Measurements from ENCODE around the gene GALNT5. TPM values are rescaled to one million over a fixed set of nuclear protein-coding genes. Genes with fewer than 3 reads are reported as not detected.

Gene GALNT5
- total and polyA plus RNA-seq, 2 donors (not counting 3 experiments of a cell fraction or from before 2014, with no cell fraction given): not detected

GRCh38 chr2:157228946-157229345 lies 28.6 kb upstream of the GALNT5 start:
- ChIA-PET CTCF (no interaction called here), POLR2A (no interaction called here)
- Histone ChIP-seq H3K4me2 (ENCODE audit: insufficient read depth, low read length) (no peak overlapping the region), H3K27ac (ENCODE audit: insufficient read depth, low read depth, low read length) (no peak overlapping the region), H3K27me3 (ENCODE audit: control insufficient read depth in 2 of 2, insufficient read depth in 2 of 2, low read length in 2 of 2) (no peaks in the 10 kb centered on the region), H2AFZ (ENCODE audit: low read depth, low read length) (no peak overlapping the region), H3K79me2 (ENCODE audit: control insufficient read depth, insufficient read depth, low read length) (no peaks in the 10 kb centered on the region), H3K4me3 (replicated peaks in 1 of 3; ENCODE audit: insufficient read depth in 1 of 3, low read depth in 1 of 3, low read length in 3 of 3) (no peak overlapping the region), H3K9ac (replicated peaks; ENCODE audit: extremely low read depth, insufficient read depth, low read length) (no peak overlapping the region), H3K36me3 (ENCODE audit: control insufficient read depth in 2 of 2, extremely low read depth in 1 of 2, insufficient read depth in 2 of 2, low read length in 2 of 2) (no peaks in the 10 kb centered on the region), H3K9me3 (replicated peaks; ENCODE audit: control insufficient read depth, insufficient read depth, low read length) (no peaks in the 10 kb centered on the region), H3K9me1 (replicated peaks; ENCODE audit: control insufficient read depth, extremely low read depth, insufficient read depth, low read length) (no peaks in the 10 kb centered on the region), H3K4me1 (ENCODE audit: control insufficient read depth, extremely low read depth, insufficient read depth, low read length) (no peaks in the 10 kb centered on the region), H4K20me1 (replicated peaks; ENCODE audit: control insufficient read depth, extremely low read depth, insufficient read depth, low read length) (no peaks in the 10 kb centered on the region)
- intact Hi-C loops (cut with micrococcal nuclease) (no loop called here), dilution Hi-C loops (cut with MboI; ENCODE audit: extremely low pct_ligation_motif_present, low sequenced_read_pairs) (no loop called here)
- DNase-seq (ENCODE audit: low read depth, low spot score) (no peak), FAIRE-seq (no peak)
- BruUV-seq (replicated peaks): no TSS peak
- TF ChIP-seq MAX (IDR thresholded peaks at IDR 0.05; ENCODE audit: insufficient read depth, insufficient read length): no peak
- TF ChIP-seq GATA2 (IDR thresholded peaks at IDR 0.05; ENCODE audit: insufficient read depth, insufficient read length, low read depth, low read length): no peak
- no peak for TF ChIP-seq CTCF (IDR thresholded peaks at IDR 0.05; ENCODE audit: extremely low read depth in 1 of 2, insufficient read depth in 1 of 2, low read depth in 1 of 2, low read length in 2 of 2)
- no peak for TF ChIP-seq POLR2A (IDR thresholded peaks at IDR 0.05; ENCODE audit: low read depth, low read length)
- no peak for TF ChIP-seq MYC (IDR thresholded peaks at IDR 0.05; ENCODE audit: low read depth, low read length)
- no peak for TF ChIP-seq POLR2AphosphoS5 (IDR thresholded peaks at IDR 0.05; ENCODE audit: insufficient read depth, low read depth, low read length)
- TF ChIP-seq FOS (IDR thresholded peaks at IDR 0.05; ENCODE audit: borderline replicate concordance, insufficient read depth, low read length): no peak
- TF ChIP-seq JUN (IDR thresholded peaks at IDR 0.05; ENCODE audit: borderline replicate concordance, insufficient read depth, insufficient read length, low read depth): no peak
